BE2C (cell line): ENCODE data around the gene MYO1F.

Source experiments
- DNase-seq: peaks from one replicate; pipeline ENCODE4 v3.0.0-alpha.2; 2020
- H3K27me3 ChIP-seq: fragments of 250-450 bp; sonication (Bioruptor Pico); 2 replicates; pipeline ENCODE4 v1.5.1; 2020; ENCODE audit warnings: mild to moderate bottlenecking
- H3K36me3 ChIP-seq: fragments of 250-450 bp; sonication (Bioruptor Pico); 2 replicates; pipeline ENCODE4 v1.5.1; 2020; ENCODE audit warnings: mild to moderate bottlenecking
- H3K4me1 ChIP-seq: fragments of 250-450 bp; sonication (Bioruptor Pico); 2 replicates; pipeline ENCODE4 v1.5.1; 2020
- H3K4me3 ChIP-seq: 2 replicates; pipeline ENCODE4 v1.5.1; 2011; ENCODE audit warnings: low read depth, low read length
- H3K9me3 ChIP-seq: fragments of 250-450 bp; sonication (Bioruptor Pico); 2 replicates; pipeline ENCODE4 v1.5.1; 2020
- TF ChIP-seq, protein P1 (sequence below): IDR thresholded peaks from 2 replicates; pipeline ENCODE4 v1.5.1; 2012; ENCODE audit warnings: mild to moderate bottlenecking, low read depth, low read length

Gene MYO1F

DNA sequence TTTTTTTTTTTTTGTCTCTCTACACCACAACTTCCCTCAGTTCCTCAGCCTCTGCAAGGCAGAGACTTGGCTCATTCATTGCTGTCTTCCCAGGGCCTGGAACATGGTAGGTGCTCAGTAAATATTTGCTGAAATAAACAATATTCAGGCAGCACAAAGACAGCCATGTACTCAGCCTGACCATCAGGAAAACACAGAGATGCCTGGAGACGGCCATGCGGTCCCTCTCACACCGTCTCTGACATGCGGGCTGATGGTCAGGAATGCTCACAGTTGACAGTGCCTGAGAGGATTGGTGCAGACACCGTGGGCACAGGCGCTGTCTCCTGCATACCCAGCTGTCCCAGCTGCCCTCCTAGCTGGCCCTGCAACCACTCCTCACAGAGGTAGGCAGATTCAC is 75.7 kb downstream of the MYO1F start:
- H3K4me1 ChIP-seq = no peaks in the 10 kb centered on the region
- TF ChIP-seq, protein P1, sequence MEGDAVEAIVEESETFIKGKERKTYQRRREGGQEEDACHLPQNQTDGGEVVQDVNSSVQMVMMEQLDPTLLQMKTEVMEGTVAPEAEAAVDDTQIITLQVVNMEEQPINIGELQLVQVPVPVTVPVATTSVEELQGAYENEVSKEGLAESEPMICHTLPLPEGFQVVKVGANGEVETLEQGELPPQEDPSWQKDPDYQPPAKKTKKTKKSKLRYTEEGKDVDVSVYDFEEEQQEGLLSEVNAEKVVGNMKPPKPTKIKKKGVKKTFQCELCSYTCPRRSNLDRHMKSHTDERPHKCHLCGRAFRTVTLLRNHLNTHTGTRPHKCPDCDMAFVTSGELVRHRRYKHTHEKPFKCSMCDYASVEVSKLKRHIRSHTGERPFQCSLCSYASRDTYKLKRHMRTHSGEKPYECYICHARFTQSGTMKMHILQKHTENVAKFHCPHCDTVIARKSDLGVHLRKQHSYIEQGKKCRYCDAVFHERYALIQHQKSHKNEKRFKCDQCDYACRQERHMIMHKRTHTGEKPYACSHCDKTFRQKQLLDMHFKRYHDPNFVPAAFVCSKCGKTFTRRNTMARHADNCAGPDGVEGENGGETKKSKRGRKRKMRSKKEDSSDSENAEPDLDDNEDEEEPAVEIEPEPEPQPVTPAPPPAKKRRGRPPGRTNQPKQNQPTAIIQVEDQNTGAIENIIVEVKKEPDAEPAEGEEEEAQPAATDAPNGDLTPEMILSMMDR = no peak
- H3K27me3 ChIP-seq = no peaks in the 10 kb centered on the region
- H3K36me3 ChIP-seq = no peaks in the 10 kb centered on the region
- no peak overlapping the region for H3K4me3 ChIP-seq
- no peaks in the 10 kb centered on the region for H3K9me3 ChIP-seq
- DNase-seq = no peak

DNA sequence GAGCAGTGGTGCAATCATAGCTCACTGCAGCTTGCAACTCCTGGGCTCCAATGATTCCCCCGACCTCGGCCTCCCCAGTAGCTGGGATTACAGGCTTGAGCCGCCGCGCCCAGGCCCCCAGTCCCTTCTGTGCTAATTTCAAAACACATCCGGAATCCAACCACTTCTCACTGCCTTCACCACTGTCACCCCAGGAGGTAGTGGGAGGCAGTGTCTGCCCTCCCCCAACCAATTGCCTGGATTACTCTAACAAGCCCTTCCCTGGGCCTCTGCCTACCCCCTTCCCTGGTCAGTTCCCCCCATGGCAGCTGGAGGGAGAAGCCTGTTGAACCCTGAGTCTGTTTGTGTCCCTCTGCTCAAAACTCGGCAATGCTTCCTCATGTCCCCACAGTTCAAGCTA is 77.1 kb downstream of the MYO1F start:
- H3K4me1 ChIP-seq = no peaks in the 10 kb centered on the region
- TF ChIP-seq, protein P1 = no peak
- no peak overlapping the region for H3K4me3 ChIP-seq
- H3K9me3 ChIP-seq = no peaks in the 10 kb centered on the region
- no peaks in the 10 kb centered on the region for H3K36me3 ChIP-seq
- no peak for DNase-seq
- H3K27me3 ChIP-seq = no peaks in the 10 kb centered on the region

DNA sequence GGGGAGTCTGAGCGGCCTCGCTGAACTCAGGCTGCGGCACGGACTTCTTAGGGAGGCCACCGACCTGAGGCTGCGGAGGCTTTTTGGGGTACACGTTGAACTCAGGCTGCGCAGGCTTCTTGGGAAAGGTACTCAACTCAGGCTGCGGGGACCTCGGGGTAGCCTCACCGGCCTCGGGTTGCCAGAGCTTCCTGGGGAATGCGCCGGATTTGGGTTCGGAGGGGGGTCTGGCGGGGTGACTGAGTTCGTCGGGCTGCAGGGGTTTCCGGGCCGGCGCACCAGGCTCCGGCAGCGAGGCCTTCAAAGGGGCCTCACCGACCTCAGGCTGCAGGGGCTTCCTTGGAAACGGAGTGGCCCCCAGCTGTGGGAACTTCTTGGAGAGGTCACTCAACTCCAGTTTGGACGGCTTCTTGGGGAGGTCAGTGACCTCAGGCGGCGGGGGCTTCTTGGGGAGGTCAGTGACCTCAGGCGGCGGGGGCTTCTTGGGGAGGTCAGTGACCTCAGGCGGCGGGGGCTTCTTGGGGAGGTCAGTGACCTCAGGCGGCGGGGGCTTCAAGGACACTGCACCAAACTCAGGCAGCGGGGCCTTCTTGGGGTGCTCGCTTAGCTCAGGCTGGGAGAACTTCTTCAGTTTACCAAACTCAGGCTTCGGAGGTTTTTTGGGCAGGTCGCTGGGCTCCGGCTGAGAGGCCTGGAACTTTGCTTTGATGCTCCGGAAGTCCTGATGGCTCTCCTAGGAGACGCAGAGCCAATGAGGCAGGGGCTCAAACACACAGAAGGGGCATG is 78.0 kb downstream of the MYO1F start:
- Histone ChIP-seq H3K4me3 (no peak overlapping the region), H3K27me3 (no peaks in the 10 kb centered on the region), H3K36me3 (no peaks in the 10 kb centered on the region), H3K4me1 (no peaks in the 10 kb centered on the region), H3K9me3 (no peaks in the 10 kb centered on the region)
- no peak for DNase-seq
- TF ChIP-seq, protein P1 = no peak

DNA sequence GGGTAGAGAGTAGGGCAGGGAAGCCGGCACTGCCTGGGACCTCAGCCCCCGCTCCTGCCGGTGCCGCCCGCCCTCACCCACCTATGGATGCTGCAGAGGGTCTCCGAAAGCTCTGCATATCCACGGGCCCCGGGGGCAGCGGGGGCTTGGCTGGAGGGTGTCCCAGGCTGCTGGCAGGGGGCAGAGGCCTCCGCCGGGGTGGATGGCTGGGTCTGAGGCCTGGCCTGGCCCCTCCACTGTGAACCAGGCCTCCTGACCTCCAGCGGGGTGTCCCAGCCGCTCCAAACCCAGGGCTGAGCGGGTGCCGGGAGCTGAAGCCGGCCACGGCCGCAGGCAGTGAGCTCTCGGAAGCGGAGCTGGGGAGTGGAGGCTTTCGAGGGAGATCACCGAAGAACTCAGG is 78.9 kb downstream of the MYO1F start:
- Histone ChIP-seq H3K9me3 (no peaks in the 10 kb centered on the region), H3K4me1 (no peaks in the 10 kb centered on the region), H3K4me3 (no peak overlapping the region), H3K36me3 (no peaks in the 10 kb centered on the region), H3K27me3 (no peaks in the 10 kb centered on the region)
- TF ChIP-seq, protein P1 = no peak
- no peak for DNase-seq

DNA sequence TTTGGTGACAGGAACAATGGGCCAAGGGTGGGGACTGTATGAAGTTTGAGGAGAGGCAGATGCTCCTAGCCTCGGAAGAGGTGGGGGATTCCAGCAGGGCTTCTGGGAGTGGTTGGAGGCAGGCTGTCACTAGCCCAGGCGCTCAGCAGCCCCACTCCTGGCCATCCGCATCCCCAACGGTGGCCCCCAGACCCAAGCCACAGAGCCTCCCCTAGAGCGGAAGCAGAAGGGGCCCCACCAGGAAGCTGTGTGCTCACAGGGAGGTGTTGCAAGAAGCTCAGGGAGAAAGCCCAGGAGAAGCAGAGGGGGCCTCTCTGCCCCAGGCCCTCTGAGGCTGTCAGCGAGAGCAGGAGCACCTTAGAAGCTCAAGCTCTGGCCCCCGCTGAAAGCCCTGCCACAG is 83.1 kb downstream of the MYO1F start:
- TF ChIP-seq, protein P1 = no peak
- H3K36me3 ChIP-seq = peaks cover 5% of the 10 kb centered on the region; the same call in 1 of the 2 replicates
- no peaks in the 10 kb centered on the region for H3K27me3 ChIP-seq
- no peaks in the 10 kb centered on the region for H3K4me1 ChIP-seq
- H3K9me3 ChIP-seq = no peaks in the 10 kb centered on the region
- H3K4me3 ChIP-seq = no peak overlapping the region
- no peak for DNase-seq

DNA sequence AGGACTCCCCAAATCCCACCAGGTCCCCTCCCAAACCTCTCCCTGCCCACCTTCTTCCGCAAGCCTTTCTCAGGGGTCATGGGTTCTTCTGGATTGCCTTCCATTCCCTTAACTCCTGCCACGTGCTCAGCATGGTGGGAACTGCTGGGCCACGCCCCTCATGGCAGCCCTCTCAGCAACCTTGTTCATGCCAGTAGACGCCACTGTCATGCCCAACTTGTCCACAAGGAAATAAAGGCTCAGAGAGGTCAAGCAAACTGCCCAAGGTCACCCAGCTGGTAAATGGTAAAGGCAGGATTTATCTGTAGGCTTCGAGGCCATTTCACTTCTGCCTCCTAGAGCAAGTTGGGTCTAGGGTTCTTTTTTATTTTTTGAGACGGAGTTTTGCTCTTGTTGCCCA is 85.7 kb downstream of the MYO1F start:
- no peak overlapping the region for H3K4me3 ChIP-seq
- no peaks in the 10 kb centered on the region for H3K4me1 ChIP-seq
- H3K27me3 ChIP-seq = no peaks in the 10 kb centered on the region
- no peak for DNase-seq
- peaks cover 30% of the 10 kb centered on the region for H3K36me3 ChIP-seq
- TF ChIP-seq, protein P1 = 0 out of 2 replicates have a peak, but pooled peaks have one; percentile 8
- H3K9me3 ChIP-seq = no peaks in the 10 kb centered on the region
